Caco-2 (cell line): ENCODE data around the gene MYORG. TPM values are rescaled to one million over a fixed set of nuclear protein-coding genes. Genes with fewer than 3 reads are reported as not detected.
"Not testable (repeated sequence)": the region's sequence is repeated elsewhere in the genome, so short reads cannot be mapped to it uniquely, and the experiment has no call there.

Source experiments
- BruUV-seq: library from RNA; stranded (reverse); fragments of 400-500 nt; replicated peaks from 2 replicates; lab custom pipeline; 2021; lab: Mats Ljungman, UMichigan
- CTCF ChIA-PET: fragments of 300-600 bp; sonication (Branson Sonifier 250); formaldehyde crosslinking; loops from one replicate; lab custom pipeline; 2022; ENCODE audit warnings: antibody characterized with exemption; lab: Charles Lee
- POLR2A ChIA-PET: fragments of 300-600 bp; sonication (Branson Sonifier 250); formaldehyde crosslinking; loops from one replicate; lab custom pipeline; 2022; ENCODE audit warnings: antibody characterized with exemption; lab: Charles Lee
- DNase-seq, 2 experiments: peaks; one replicate each; pipeline versions ENCODE4 v3.0.0 to v3.0.0-alpha.2; 2020 to 2022
- H3K27me3 ChIP-seq: replicated peaks from 2 replicates; pipeline ENCODE4 v1.6.0; 2011; ENCODE audit warnings: low read length; ENCODE audit not compliant: control insufficient read depth, insufficient read depth
- H3K36me3 ChIP-seq: 2 replicates; pipeline ENCODE4 v1.5.1; 2011; ENCODE audit warnings: low read length; ENCODE audit not compliant: control insufficient read depth, insufficient read depth
- H3K4me1 ChIP-seq: fragments of 250-450 bp; sonication (Bioruptor Pico); 2 replicates; pipeline ENCODE4 v1.5.1; 2020; ENCODE audit warnings: mild to moderate bottlenecking
- H3K4me3 ChIP-seq: 2 replicates; pipeline ENCODE4 v1.5.1; 2011; ENCODE audit warnings: low read depth, mild to moderate bottlenecking, control low read depth, low read length
- H3K9me3 ChIP-seq: fragments of 250-450 bp; sonication (Bioruptor Pico); 2 replicates; pipeline ENCODE4 v1.5.1; 2020; ENCODE audit warnings: mild to moderate bottlenecking, moderate library complexity
- H3K27ac Mint-ChIP-seq: one replicate; pipeline ENCODE4 v1.8.0; 2022; ENCODE audit warnings: mixed read lengths; ENCODE audit not compliant: unreplicated experiment
- H3K27me3 Mint-ChIP-seq: one replicate; pipeline ENCODE4 v1.8.0; 2022; ENCODE audit warnings: mixed read lengths; ENCODE audit not compliant: insufficient read depth, unreplicated experiment
- H3K36me3 Mint-ChIP-seq: one replicate; pipeline ENCODE4 v1.8.0; 2022; ENCODE audit warnings: mild to moderate bottlenecking, mixed read lengths; ENCODE audit not compliant: insufficient read depth, unreplicated experiment
- H3K4me1 Mint-ChIP-seq: one replicate; pipeline ENCODE4 v1.8.0; 2022; ENCODE audit warnings: low read depth, mixed read lengths; ENCODE audit not compliant: unreplicated experiment
- H3K4me3 Mint-ChIP-seq: one replicate; pipeline ENCODE4 v1.8.0; 2022; ENCODE audit warnings: mild to moderate bottlenecking, moderate library complexity, mixed read lengths; ENCODE audit not compliant: unreplicated experiment
- H3K9me3 Mint-ChIP-seq: one replicate; pipeline ENCODE4 v1.8.0; 2022; ENCODE audit warnings: mixed read lengths; ENCODE audit not compliant: unreplicated experiment
- intact Hi-C: fragments of 100-400 bp; cut with micrococcal nuclease; formaldehyde crosslinking; loops from one replicate; pipeline ENCODE4 v1.10.0; 2022; ENCODE audit not compliant: unreplicated experiment
- total RNA-seq: library from RNA; stranded (reverse); gene quantifications from 2 replicates; pipeline ENCODE4 v1.2.3, GENCODE V29; 2022
- TF ChIP-seq, protein P1 (sequence below), 2 experiments: fragments of 200-600 bp in 1 of 2; IDR thresholded peaks; 1 replicate in 1 of 2; 2 replicates in 1 of 2; pipeline versions ENCODE4 v1.5.1 to v1.8.0; 2011 to 2022; ENCODE audit warnings: antibody characterized with exemption in 1 of 2, control low read depth in 1 of 2, inconsistent platforms in 1 of 2, low read depth in 1 of 2, low read length in 1 of 2, mild to moderate bottlenecking in 1 of 2, moderate library complexity in 1 of 2; ENCODE audit not compliant: insufficient read depth in 1 of 2, severe bottlenecking in 1 of 2, unreplicated experiment in 1 of 2

The MYORG gene
- total RNA-seq, 1 experiment from 2014 or later = 37.3 TPM

DNA sequence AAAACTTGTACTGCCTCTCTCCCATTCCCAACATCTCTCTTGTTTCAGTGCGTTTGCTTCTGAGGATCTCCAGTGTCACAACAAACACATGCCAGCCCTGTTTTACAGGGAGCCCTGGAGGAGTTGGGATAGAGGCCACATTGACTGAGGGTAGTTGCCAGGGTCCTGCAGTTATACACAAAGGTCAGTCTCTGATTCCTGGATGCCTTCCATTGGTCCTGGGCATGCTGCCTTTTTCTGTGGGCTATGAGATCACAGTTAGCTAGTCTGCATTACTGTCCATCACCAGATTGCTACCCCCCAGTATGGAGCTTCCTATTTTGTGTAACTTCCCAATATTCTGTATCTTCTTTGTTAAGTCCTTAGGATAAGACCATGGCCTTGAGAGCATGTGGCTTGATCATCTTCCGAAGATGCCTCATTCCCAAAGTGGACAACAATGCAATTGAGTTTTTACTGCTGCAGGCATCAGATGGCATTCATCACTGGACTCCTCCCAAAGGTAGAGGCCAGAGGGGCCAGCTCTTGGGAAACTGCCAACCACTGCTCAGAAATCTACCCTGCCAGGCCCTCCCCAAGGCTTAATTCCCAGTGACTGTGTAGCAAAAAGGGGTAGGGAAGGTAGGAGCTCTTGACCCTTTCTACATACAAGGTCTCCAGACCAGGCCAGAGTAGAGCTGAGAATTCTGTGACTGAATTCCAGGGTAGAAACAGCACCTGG is 37.9 kb downstream of the MYORG start:
- Histone ChIP-seq H3K9me3 (no peaks in the 10 kb centered on the region), H3K4me3 (no peak overlapping the region), H3K27me3 (no peaks in the 10 kb centered on the region), H3K4me1 (no peaks in the 10 kb centered on the region; the same call in 1 of the 2 replicates), H3K36me3 (no peaks in the 10 kb centered on the region)
- Mint-ChIP-seq H3K4me1 (no peaks in the 10 kb centered on the region), H3K4me3 (no peak overlapping the region), H3K27me3 (no peaks in the 10 kb centered on the region), H3K36me3 (no peaks in the 10 kb centered on the region), H3K27ac (no peak overlapping the region), H3K9me3 (no peaks in the 10 kb centered on the region)
- CTCF ChIA-PET = no interaction called here
- no peak for DNase-seq
- TF ChIP-seq, protein P1, sequence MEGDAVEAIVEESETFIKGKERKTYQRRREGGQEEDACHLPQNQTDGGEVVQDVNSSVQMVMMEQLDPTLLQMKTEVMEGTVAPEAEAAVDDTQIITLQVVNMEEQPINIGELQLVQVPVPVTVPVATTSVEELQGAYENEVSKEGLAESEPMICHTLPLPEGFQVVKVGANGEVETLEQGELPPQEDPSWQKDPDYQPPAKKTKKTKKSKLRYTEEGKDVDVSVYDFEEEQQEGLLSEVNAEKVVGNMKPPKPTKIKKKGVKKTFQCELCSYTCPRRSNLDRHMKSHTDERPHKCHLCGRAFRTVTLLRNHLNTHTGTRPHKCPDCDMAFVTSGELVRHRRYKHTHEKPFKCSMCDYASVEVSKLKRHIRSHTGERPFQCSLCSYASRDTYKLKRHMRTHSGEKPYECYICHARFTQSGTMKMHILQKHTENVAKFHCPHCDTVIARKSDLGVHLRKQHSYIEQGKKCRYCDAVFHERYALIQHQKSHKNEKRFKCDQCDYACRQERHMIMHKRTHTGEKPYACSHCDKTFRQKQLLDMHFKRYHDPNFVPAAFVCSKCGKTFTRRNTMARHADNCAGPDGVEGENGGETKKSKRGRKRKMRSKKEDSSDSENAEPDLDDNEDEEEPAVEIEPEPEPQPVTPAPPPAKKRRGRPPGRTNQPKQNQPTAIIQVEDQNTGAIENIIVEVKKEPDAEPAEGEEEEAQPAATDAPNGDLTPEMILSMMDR (IDR thresholded peaks at IDR 0.05; ENCODE audit: insufficient read depth in 1 of 2, low read depth in 1 of 2, low read length in 1 of 2, severe bottlenecking in 1 of 2, unreplicated experiment in 1 of 2) = no peak
- POLR2A ChIA-PET = no interaction called here
- BruUV-seq = no TSS peak
- intact Hi-C loops = no loop called here

DNA sequence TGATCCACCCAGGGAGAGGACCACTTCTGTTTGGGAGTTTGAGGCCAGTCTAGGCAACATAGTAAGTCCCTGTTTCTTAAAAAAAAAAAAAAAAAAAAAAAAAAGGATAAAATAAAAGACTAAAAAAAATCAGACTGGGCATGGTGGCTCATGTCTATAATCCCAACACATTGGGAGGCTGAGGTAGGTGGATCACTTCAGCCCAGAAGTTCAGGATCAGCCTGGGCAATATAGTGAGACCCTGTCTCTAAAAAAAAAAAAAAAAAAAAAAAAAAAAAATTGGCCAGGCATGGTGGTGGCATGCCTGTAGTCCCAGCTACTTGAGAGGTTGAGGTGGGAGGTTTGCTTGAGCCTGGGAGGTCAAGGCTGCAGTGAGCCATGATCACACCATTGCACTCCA is 38.6 kb downstream of the MYORG start:
- H3K27ac Mint-ChIP-seq, intact Hi-C loops, H3K4me3 Mint-ChIP-seq, H3K36me3 Mint-ChIP-seq, BruUV-seq, H3K4me3 ChIP-seq, H3K9me3 Mint-ChIP-seq, H3K4me1 ChIP-seq, POLR2A ChIA-PET, DNase-seq, H3K9me3 ChIP-seq, H3K36me3 ChIP-seq, H3K27me3 Mint-ChIP-seq, H3K27me3 ChIP-seq, H3K4me1 Mint-ChIP-seq: not testable (repeated sequence)
- CTCF ChIA-PET = interaction anchor here (0.6 kb wide), 1 partner anchor 24 kb away, joined by 4 read pairs; no protein-coding TSS in a partner anchor

DNA sequence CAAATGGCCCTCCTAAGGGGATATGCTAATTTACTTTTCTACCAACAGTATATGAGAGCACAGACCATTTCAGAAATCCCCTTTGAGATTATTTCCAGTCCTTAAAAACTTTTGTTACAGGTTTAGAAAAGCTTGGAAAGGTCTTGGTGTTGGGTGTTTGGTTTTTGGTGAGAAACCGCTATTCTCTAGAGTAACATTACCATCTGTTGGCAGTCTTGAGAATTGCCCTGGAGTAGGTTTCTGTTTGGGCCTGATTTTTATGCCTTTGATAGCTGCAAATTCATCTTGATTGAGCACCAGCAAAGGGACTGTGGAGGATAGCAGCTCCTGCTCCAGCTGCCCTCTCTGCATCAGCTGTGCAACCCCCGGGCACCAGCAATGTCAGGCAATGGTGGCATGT is 39.3 kb downstream of the MYORG start:
- no peak overlapping the region for H3K27ac Mint-ChIP-seq
- Histone ChIP-seq H3K27me3 (no peaks in the 10 kb centered on the region), H3K36me3 (no peaks in the 10 kb centered on the region), H3K4me3 (no peak overlapping the region), H3K9me3 (no peaks in the 10 kb centered on the region), H3K4me1 (no peaks in the 10 kb centered on the region)
- H3K36me3 Mint-ChIP-seq = no peaks in the 10 kb centered on the region
- POLR2A ChIA-PET = no interaction called here
- H3K4me1 Mint-ChIP-seq = peaks cover 1% of the 10 kb centered on the region
- BruUV-seq = no TSS peak
- intact Hi-C loops = no loop called here
- CTCF ChIA-PET = interaction anchor here (0.7 kb wide), 1 partner anchor 292 kb away, joined by 3 read pairs; no protein-coding TSS in a partner anchor
- no peak overlapping the region for H3K4me3 Mint-ChIP-seq
- no peak for DNase-seq
- no peaks in the 10 kb centered on the region for H3K9me3 Mint-ChIP-seq
- H3K27me3 Mint-ChIP-seq = no peaks in the 10 kb centered on the region
- TF ChIP-seq, protein P1 (IDR thresholded peaks at IDR 0.05; ENCODE audit: insufficient read depth in 1 of 2, low read depth in 1 of 2, low read length in 1 of 2, severe bottlenecking in 1 of 2, unreplicated experiment in 1 of 2) = no peak
